MG63 (cell line): ENCODE measurements around the gene PGM5. TPM values are rescaled to one million over a fixed set of nuclear protein-coding genes. Genes with fewer than 3 reads are reported as not detected.

Experiments used
- DNase-seq: peaks from one replicate; pipeline ENCODE4 v3.0.0-alpha.2; 2020
- H3K27me3 ChIP-seq: fragments of 250-450 bp; sonication (Bioruptor Pico); 2 replicates; pipeline ENCODE4 v1.5.1; 2020; ENCODE audit warnings: mild to moderate bottlenecking, moderate library complexity
- H3K36me3 ChIP-seq: fragments of 250-450 bp; sonication (Bioruptor Pico); 2 replicates; pipeline ENCODE4 v1.5.1; 2020; ENCODE audit warnings: mild to moderate bottlenecking, moderate library complexity
- H3K4me3 ChIP-seq: fragments of 250-450 bp; sonication (Bioruptor Pico); 2 replicates; pipeline ENCODE4 v1.5.1; 2020; ENCODE audit warnings: mild to moderate bottlenecking, moderate library complexity
- H3K9me3 ChIP-seq: fragments of 250-450 bp; sonication (Bioruptor Pico); 2 replicates; pipeline ENCODE4 v1.5.1; 2020; ENCODE audit warnings: mild to moderate bottlenecking, moderate library complexity
- total RNA-seq: library from RNA; depleted of rRNA; stranded (reverse); fragments of >200 nt; shearing (Covaris generic); gene quantifications from 2 replicates; pipeline ENCODE4 v1.2.3, GENCODE V29; 2014; ENCODE audit warnings: low replicate concordance

PGM5 gene
- total RNA-seq, 1 experiment from 2014 or later, result 9.3 TPM

DNA sequence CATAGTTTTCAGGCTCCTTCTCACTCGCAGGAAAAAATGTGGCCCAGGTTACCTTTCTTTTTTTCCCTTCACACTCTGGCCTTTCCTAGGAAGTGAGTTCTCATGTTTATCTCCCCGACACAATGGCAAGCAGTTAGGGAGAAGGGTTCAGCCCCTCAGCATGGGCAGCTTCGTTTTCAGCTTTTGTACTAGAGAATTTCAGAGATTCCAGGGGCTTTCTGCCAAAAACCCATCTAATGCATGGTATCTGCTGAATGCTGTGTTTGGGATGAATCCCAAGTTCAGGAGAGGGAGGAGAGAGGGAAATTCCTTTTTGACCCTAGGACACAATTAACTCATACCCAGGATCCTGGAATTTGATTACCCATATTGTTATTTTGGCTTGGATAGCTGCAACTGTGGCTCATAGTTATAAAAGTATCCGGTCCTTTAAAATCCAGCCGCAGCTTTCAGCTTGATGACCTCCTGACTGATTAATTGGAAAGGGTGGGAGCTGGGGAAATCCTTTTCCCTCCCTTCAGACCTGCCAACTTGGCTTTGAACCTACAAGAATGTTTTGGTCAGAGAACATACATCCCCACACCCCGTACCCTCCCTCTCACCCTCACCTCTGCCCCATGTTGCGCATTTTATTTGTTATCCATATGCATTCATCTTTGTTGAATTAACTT, 105.8 kb downstream of the PGM5 start:
- no peaks in the 10 kb centered on the region for H3K36me3 ChIP-seq
- H3K9me3 ChIP-seq, result no peaks in the 10 kb centered on the region; the same call in 1 of the 2 replicates
- no peak overlapping the region for H3K4me3 ChIP-seq
- no peak for DNase-seq
- H3K27me3 ChIP-seq, result no peaks in the 10 kb centered on the region

- H3K36me3 ChIP-seq, result no peaks in the 10 kb centered on the region
- no peak for DNase-seq
- no peaks in the 10 kb centered on the region for H3K27me3 ChIP-seq
- H3K9me3 ChIP-seq, result no peaks in the 10 kb centered on the region; the same call in 1 of the 2 replicates
- no peak overlapping the region for H3K4me3 ChIP-seq
These were observed 113.7 kb downstream of the PGM5 start for GRCh38 chr9:68470067-68470466.

DNA sequence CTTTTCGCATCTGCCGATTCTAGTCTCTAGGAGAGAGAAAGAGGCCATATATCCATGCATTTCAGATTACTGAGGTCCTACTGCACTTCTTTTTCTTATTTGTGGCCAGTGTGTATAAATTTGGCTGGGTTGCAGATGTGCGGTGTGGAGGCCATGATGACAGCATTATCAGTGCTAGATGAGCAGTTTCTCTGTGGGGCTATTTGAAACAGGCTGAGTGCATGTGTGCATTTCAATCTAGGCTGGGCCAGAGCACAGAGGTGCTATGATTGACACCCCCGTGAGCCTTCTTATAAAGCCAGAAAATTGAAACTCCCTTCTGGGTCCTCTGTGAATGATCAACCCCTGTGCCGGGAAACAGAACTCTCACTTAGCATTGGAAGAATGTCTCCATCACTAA, 114.2 kb downstream of the PGM5 start:
- Histone ChIP-seq H3K36me3 (no peaks in the 10 kb centered on the region), H3K9me3 (no peaks in the 10 kb centered on the region; the same call in 1 of the 2 replicates), H3K4me3 (no peak overlapping the region), H3K27me3 (no peaks in the 10 kb centered on the region)
- DNase-seq, result no peak

DNA sequence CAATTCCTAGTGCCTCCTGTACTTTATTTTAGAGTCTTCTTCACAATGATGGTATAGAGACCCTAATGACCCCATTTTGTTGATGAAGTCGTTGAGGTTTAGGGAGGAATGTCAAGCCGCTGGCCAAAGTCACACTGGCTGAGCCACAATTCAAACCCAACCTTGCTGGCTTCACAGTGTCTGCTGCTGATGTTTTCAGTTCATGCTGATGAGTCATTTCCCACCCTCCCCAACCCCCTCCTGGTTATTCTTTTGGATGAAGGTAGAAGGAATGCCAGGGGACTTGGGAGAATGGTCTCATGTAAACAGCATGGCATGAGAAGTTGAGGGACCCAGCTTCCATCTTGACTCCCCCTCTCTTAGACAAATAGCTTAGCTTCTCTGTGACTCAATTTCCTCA, 115.7 kb downstream of the PGM5 start:
- Histone ChIP-seq H3K4me3 (no peak overlapping the region), H3K36me3 (no peaks in the 10 kb centered on the region), H3K27me3 (no peaks in the 10 kb centered on the region), H3K9me3 (no peaks in the 10 kb centered on the region)
- no peak for DNase-seq

GRCh38 chr9:68473790-68474189, 117.4 kb downstream of the PGM5 start:
- Histone ChIP-seq H3K9me3 (no peaks in the 10 kb centered on the region), H3K27me3 (no peaks in the 10 kb centered on the region)

DNA sequence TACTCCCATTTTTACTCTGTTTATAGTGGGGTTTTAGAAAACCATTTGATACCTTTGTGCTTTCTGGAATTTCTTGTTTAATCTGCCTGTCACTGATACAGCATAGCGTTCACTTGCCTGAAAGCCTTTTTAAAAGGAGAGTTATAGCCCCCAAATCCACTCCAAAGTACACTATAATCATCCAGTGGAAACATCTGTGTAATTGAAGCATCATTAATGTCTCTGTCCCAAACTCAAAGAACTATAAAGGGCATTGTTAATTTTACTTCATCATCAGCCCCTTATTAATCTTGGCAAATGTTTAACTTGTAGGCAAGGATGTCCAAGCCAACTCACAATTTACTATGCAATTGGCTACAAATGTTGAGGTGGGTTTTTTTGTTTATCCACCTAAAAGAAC, 120.0 kb downstream of the PGM5 start:
- DNase-seq, result no peak
- Histone ChIP-seq H3K4me3 (no peak overlapping the region), H3K9me3 (no peaks in the 10 kb centered on the region), H3K27me3 (no peaks in the 10 kb centered on the region), H3K36me3 (no peaks in the 10 kb centered on the region)

More at GRCh38 chr9:68473790-68474189, 117.4 kb downstream of the PGM5 start:
- no peak for DNase-seq
- Histone ChIP-seq H3K4me3 (no peak overlapping the region), H3K36me3 (no peaks in the 10 kb centered on the region)

DNA sequence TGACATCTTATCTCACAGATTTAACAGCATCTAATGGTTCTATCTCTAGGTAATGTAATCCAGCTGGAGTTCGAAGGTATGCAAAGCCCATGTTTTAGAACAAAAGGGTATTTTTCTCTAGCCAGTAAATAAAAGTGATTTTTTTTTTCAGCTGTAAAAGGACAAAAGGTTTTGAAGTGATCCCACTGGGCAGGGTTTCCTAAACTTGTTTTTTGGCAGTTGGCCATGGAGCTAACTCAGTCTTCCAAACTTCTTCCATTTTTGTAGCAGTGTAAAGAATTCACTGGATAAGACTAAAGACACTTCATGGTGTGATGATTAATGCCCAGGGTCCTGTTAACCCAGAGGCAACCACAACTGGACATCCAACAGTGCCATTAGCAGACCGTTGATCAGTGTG, 120.4 kb downstream of the PGM5 start:
- DNase-seq, result no peak

GRCh38 chr9:68480807-68481206, 124.4 kb downstream of the PGM5 start:
- H3K27me3 ChIP-seq, result no peaks in the 10 kb centered on the region
- no peaks in the 10 kb centered on the region for H3K9me3 ChIP-seq
- H3K4me3 ChIP-seq, result no peak overlapping the region
- no peaks in the 10 kb centered on the region for H3K36me3 ChIP-seq
- no peak for DNase-seq

More for the DNA sequence above, 120.4 kb downstream of the PGM5 start:
- Histone ChIP-seq H3K4me3 (no peak overlapping the region), H3K27me3 (no peaks in the 10 kb centered on the region), H3K36me3 (no peaks in the 10 kb centered on the region), H3K9me3 (no peaks in the 10 kb centered on the region)

GRCh38 chr9:68482548-68482947, 126.1 kb downstream of the PGM5 start:
- no peak overlapping the region for H3K4me3 ChIP-seq
- DNase-seq, result no peak
- H3K36me3 ChIP-seq, result no peaks in the 10 kb centered on the region
- H3K9me3 ChIP-seq, result no peaks in the 10 kb centered on the region
- no peaks in the 10 kb centered on the region for H3K27me3 ChIP-seq

GRCh38 chr9:68488126-68488525, 131.7 kb downstream of the PGM5 start:
- DNase-seq, result no peak
- H3K9me3 ChIP-seq, result no peaks in the 10 kb centered on the region
- no peaks in the 10 kb centered on the region for H3K36me3 ChIP-seq
- H3K27me3 ChIP-seq, result no peaks in the 10 kb centered on the region
- H3K4me3 ChIP-seq, result no peak overlapping the region

DNA sequence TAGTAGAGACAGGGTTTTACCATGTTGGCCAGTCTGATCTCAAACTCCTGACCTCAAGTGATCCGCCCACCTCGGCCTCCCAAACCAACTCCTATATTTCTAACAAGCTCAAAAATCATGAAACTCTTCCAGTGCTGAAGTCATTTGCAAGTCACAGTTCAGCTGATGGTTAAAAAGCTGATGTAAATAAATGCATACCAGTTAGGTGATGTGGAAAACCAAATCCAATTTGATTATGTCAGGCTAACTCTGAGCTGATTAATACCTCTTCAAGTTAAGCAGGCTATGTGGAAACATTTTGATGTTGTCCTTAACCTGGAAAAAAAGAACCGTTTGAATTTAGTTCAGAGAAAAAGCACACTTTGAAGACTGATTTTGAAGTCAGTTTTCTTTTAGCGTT, 133.2 kb downstream of the PGM5 start:
- no peaks in the 10 kb centered on the region for H3K27me3 ChIP-seq
- H3K36me3 ChIP-seq, result no peaks in the 10 kb centered on the region
- no peaks in the 10 kb centered on the region for H3K9me3 ChIP-seq
- peak; percentile 49 for DNase-seq
- no peak overlapping the region for H3K4me3 ChIP-seq

- no peaks in the 10 kb centered on the region for H3K9me3 ChIP-seq
- no peaks in the 10 kb centered on the region for H3K27me3 ChIP-seq
- DNase-seq, result no peak
- H3K4me3 ChIP-seq, result no peak overlapping the region
- no peaks in the 10 kb centered on the region for H3K36me3 ChIP-seq
These were observed 136.4 kb downstream of the PGM5 start for GRCh38 chr9:68492806-68493205.

DNA sequence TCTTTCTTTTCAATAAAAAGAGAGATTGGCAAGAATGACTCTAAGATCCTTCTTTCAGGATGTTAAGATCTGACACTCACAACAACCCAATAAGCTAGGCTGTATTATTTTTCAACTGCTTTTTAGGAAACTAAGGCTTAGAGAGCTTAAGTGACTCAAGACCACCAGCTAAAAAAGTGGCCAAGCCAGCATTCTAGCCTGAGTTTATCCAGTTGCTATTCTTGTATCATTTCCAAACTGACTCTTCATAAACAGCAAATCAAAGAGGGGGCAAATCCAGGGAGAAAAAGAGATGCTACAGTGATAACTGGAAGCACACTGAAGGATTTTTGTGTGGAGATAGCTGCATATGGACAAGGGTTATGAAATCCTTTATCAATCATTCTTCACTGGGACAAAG, 137.1 kb downstream of the PGM5 start:
- H3K9me3 ChIP-seq, result no peaks in the 10 kb centered on the region

DNA sequence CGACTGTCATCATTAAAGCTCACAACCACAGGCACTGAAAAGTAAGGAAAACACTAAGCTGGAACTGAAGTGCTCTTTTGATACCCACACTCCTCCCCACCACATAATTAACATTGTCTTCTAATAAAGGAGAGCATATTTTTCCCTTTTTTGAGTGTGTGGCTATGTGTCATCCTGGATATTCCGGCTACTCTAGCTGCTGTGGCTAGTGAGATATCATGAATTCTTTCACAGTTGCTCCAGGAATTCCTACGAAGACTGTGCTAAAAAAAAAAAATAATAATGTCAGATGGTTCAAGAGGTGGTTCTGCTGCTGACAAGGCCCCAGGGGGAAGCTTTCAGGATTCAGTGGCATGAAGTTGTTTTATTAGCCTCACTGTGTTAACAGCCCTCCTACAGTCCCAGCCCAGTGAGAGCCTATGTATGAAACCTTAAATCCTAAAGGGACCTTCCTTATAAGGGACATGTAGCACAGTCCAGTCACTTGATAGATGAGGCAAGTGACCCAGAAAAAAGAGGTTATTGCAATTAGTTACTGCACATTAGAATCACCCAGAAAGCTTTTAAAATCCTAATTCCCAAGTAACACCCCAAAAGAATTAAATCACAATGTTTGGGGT, 137.7 kb downstream of the PGM5 start:
- no peaks in the 10 kb centered on the region for H3K9me3 ChIP-seq
- H3K4me3 ChIP-seq, result no peak overlapping the region
- H3K27me3 ChIP-seq, result no peaks in the 10 kb centered on the region
- DNase-seq, result no peak
- H3K36me3 ChIP-seq, result no peaks in the 10 kb centered on the region

More for the DNA sequence above, 137.1 kb downstream of the PGM5 start:
- Histone ChIP-seq H3K27me3 (no peaks in the 10 kb centered on the region), H3K4me3 (no peak overlapping the region), H3K36me3 (no peaks in the 10 kb centered on the region)
- no peak for DNase-seq

- H3K36me3 ChIP-seq, result no peaks in the 10 kb centered on the region
These were observed 138.8 kb downstream of the PGM5 start for GRCh38 chr9:68495247-68495646.

GRCh38 chr9:68496356-68496755, 139.9 kb downstream of the PGM5 start:
- Histone ChIP-seq H3K9me3 (no peaks in the 10 kb centered on the region), H3K36me3 (no peaks in the 10 kb centered on the region), H3K27me3 (no peaks in the 10 kb centered on the region), H3K4me3 (no peak overlapping the region)
- no peak for DNase-seq

More at GRCh38 chr9:68495247-68495646, 138.8 kb downstream of the PGM5 start:
- Histone ChIP-seq H3K9me3 (no peaks in the 10 kb centered on the region), H3K27me3 (no peaks in the 10 kb centered on the region), H3K4me3 (no peak overlapping the region)
- no peak for DNase-seq

- Histone ChIP-seq H3K36me3 (no peaks in the 10 kb centered on the region), H3K27me3 (no peaks in the 10 kb centered on the region), H3K9me3 (no peaks in the 10 kb centered on the region), H3K4me3 (no peak overlapping the region)
- DNase-seq, result no peak
These were observed 141.2 kb downstream of the PGM5 start for GRCh38 chr9:68497629-68498028.

DNA sequence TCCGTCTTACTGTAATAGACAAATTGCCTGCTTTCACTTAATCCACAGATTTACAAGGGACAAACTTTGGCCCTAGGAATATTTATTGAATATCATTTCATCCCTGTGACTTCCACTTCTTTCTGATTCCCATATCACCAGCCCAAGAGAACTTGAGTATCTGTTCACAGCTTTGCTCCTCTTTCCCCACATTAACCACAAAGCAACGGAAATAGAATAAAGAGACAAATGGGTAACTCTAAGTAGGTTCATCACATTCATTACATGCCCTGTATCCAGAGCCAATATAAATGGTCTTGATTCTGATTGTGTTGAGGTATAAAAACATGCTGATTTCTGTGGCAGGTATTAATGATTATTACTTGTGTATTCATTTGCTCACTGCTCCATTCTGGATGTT, 142.4 kb downstream of the PGM5 start:
- Histone ChIP-seq H3K27me3 (no peaks in the 10 kb centered on the region), H3K36me3 (no peaks in the 10 kb centered on the region), H3K9me3 (no peaks in the 10 kb centered on the region), H3K4me3 (no peak overlapping the region)
- DNase-seq, result no peak
